Lung (tissue), 12 donors: ENCODE data around the gene CYP26A1. TPM values are rescaled to one million over a fixed set of nuclear protein-coding genes. Genes with fewer than 3 reads are reported as not detected.

Experiments used
- ATAC-seq: fragments of 200-7000 bp; cut with Tn5 transposase; one replicate; pipeline ENCODE4 v1.9.1; 2020; ENCODE audit warnings: moderate number of reproducible peaks; ENCODE audit not compliant: insufficient read depth, low FRiP score
- DNase-seq, 3 donors: peaks; one replicate each; pipeline ENCODE4 v3.0.0-alpha.2; 2013 to 2017
- H3K27ac ChIP-seq, 2 donors: one replicate each; pipeline ENCODE4 v1.5.1; 2013; ENCODE audit warnings: mild to moderate bottlenecking in 2 of 2, moderate library complexity in 2 of 2, control low read depth in 1 of 2, inconsistent platforms in 1 of 2, low read depth in 1 of 2, low read length in 1 of 2
- H3K27me3 ChIP-seq, 3 donors: one replicate each; pipeline ENCODE4 v1.5.1; 2013; ENCODE audit warnings: low read length in 2 of 3; ENCODE audit not compliant: control insufficient read depth in 3 of 3, insufficient read depth in 3 of 3
- H3K36me3 ChIP-seq, 4 donors: one replicate each; pipeline ENCODE4 v1.5.1; 2013; ENCODE audit warnings: low read length in 4 of 4, mild to moderate bottlenecking in 1 of 4, moderate library complexity in 1 of 4; ENCODE audit not compliant: control insufficient read depth in 4 of 4, insufficient read depth in 4 of 4
- H3K4me1 ChIP-seq, 5 donors: one replicate each; pipeline ENCODE4 v1.5.1; 2013; ENCODE audit warnings: low read length in 5 of 5, mild to moderate bottlenecking in 2 of 5, moderate library complexity in 1 of 5; ENCODE audit not compliant: control insufficient read depth in 5 of 5, insufficient read depth in 5 of 5
- H3K4me3 ChIP-seq: one replicate; pipeline ENCODE4 v1.5.1; 2013; ENCODE audit warnings: mild to moderate bottlenecking, control low read depth, moderate library complexity
- H3K9ac ChIP-seq, 2 donors: one replicate each; pipeline ENCODE4 v1.5.1; 2013; ENCODE audit warnings: low read length in 2 of 2, control low read depth in 1 of 2; ENCODE audit not compliant: insufficient read depth in 1 of 2
- H3K9me3 ChIP-seq, 4 donors: one replicate each; pipeline ENCODE4 v1.5.1; 2013; ENCODE audit warnings: low read length in 3 of 4, mild to moderate bottlenecking in 1 of 4, moderate library complexity in 1 of 4; ENCODE audit not compliant: control insufficient read depth in 4 of 4, insufficient read depth in 3 of 4
- CTCF ChIP-seq: IDR thresholded peaks from 2 replicates; pipeline ENCODE4 v1.5.1; 2012; ENCODE audit warnings: mild to moderate bottlenecking; ENCODE audit errors: control extremely low read depth, extremely low read depth
- WGBS, 2 donors: extraction: QIAGEN DNeasy Blood & Tissue Kit; methylation state at CpG; one replicate each; pipeline ENCODE4 v1.1.7; 2013; 5-methylcytosine and 5-hydroxymethylcytosine counted together
- polyA plus RNA-seq, 2 donors: library from polyadenylated mRNA; stranded (reverse); fragments of 200-250 nt; gene quantifications; one replicate each; pipeline ENCODE4 v1.2.1, GENCODE V29; 2013
- total RNA-seq, 2 donors: library from RNA; depleted of rRNA in 1 of 2; stranded (reverse); fragments of >200 nt in 1 of 2; gene quantifications; one replicate each; pipeline ENCODE4 v1.2.1, GENCODE V29; 2014 to 2021
- donor health status: control.
- donor health status: control.
- donor health status: Bipolar disorder and iron deficiency.
- donor health status: healthy.
- donor health status: DM: yes; HTN: yes; CAD: no.

CYP26A1 gene
- total and polyA plus RNA-seq, 4 donors = 0.02 to 0.08 TPM; not detected in 2

GRCh38 chr10:93072713-93073538 is 767 bp upstream of the CYP26A1 start:
- Histone ChIP-seq H3K36me3 (no peaks in the 10 kb centered on the region), H3K27me3 (peaks cover 9 to 96% (median 69%) of the 10 kb centered on the region in 3 donors), H3K4me3 (no peak overlapping the region), H3K9ac (no peak overlapping the region), H3K9me3 (peaks cover 0 to 10% (median 0%) of the 10 kb centered on the region in 4 donors), H3K4me1 (peaks cover 0 to 43% (median 25%) of the 10 kb centered on the region in 5 donors), H3K27ac (no peak overlapping the region)
- DNase-seq (no peak), ATAC-seq (no peak)
- 4 to 6% methylated on average over 34 of the region's 34 CpGs for WGBS, 2 donors
- no peak for TF ChIP-seq CTCF

GRCh38 chr10:93074147-93074596 is 479 bp downstream of the CYP26A1 start:
- H3K27ac ChIP-seq = no peak overlapping the region
- TF ChIP-seq CTCF = no peak
- H3K9ac ChIP-seq = no peak overlapping the region
- no peak for ATAC-seq
- WGBS, 2 donors = 1% methylated on average over 37 to 40 of the region's 40 CpGs
- peak in 1 of 3 donors; percentile 37 for DNase-seq
- H3K4me1 ChIP-seq = peaks cover 0 to 38% (median 15%) of the 10 kb centered on the region in 5 donors
- H3K9me3 ChIP-seq = peaks cover 0 to 6% (median 0%) of the 10 kb centered on the region in 4 donors
- no peak overlapping the region for H3K4me3 ChIP-seq
- H3K27me3 ChIP-seq = peaks cover 6 to 88% (median 57%) of the 10 kb centered on the region in 3 donors
- H3K36me3 ChIP-seq = no peaks in the 10 kb centered on the region

- no peak overlapping the region for H3K27ac ChIP-seq
- TF ChIP-seq CTCF = no peak
- H3K4me3 ChIP-seq = no peak overlapping the region
- H3K9ac ChIP-seq = no peak overlapping the region
- WGBS, 2 donors = 2 to 4% methylated on average over 67 of the region's 67 CpGs
- peaks cover 0 to 6% (median 0%) of the 10 kb centered on the region in 4 donors for H3K9me3 ChIP-seq
- H3K27me3 ChIP-seq = peaks cover 4 to 82% (median 54%) of the 10 kb centered on the region in 3 donors
- peaks cover 0 to 41% (median 15%) of the 10 kb centered on the region in 5 donors for H3K4me1 ChIP-seq
- DNase-seq (no peak), ATAC-seq (no peak)
- no peaks in the 10 kb centered on the region for H3K36me3 ChIP-seq
These were observed 1.1 kb downstream of the CYP26A1 start for GRCh38 chr10:93074597-93075368.
